CD4-positive, alpha-beta T cell treated with Interleukin-6 for 4 hours (primary cell): ENCODE results near the gene SRRM3.
"Not testable (repeated sequence)": the region's sequence is repeated elsewhere in the genome, so short reads cannot be mapped to it uniquely, and the experiment has no call there.

ENCODE experiments used
- DNase-seq: peaks from one replicate; pipeline ENCODE4 v3.0.0-alpha.2; 2020; ENCODE audit warnings: mixed read lengths

The SRRM3 gene

GRCh38 chr7:76231071-76231470 is 29.4 kb downstream of the SRRM3 start:
- no peak for DNase-seq

- no peak for DNase-seq
Observed at GRCh38 chr7:76231583-76231982, 29.9 kb downstream of the SRRM3 start.

GRCh38 chr7:76232698-76233097 is 31.0 kb downstream of the SRRM3 start:
- no peak for DNase-seq

- DNase-seq: no peak
Observed at GRCh38 chr7:76233538-76234281, 32.0 kb downstream of the SRRM3 start.

GRCh38 chr7:76234282-76234584 is 32.5 kb downstream of the SRRM3 start:
- DNase-seq: no peak

GRCh38 chr7:76234931-76235441 is 33.3 kb downstream of the SRRM3 start:
- DNase-seq: peak; percentile 71

- no peak for DNase-seq
Observed at GRCh38 chr7:76236224-76236623, 34.5 kb downstream of the SRRM3 start.

- no peak for DNase-seq
Observed at GRCh38 chr7:76238326-76238725, 36.6 kb downstream of the SRRM3 start.

- no peak for DNase-seq
Observed at GRCh38 chr7:76241141-76241540, 39.4 kb downstream of the SRRM3 start.

GRCh38 chr7:76242517-76243063 is 40.9 kb downstream of the SRRM3 start:
- DNase-seq: not testable (repeated sequence)

GRCh38 chr7:76244781-76245391 is 43.2 kb downstream of the SRRM3 start:
- DNase-seq: no peak

- no peak for DNase-seq
Observed at GRCh38 chr7:76246804-76247389, 45.2 kb downstream of the SRRM3 start.

GRCh38 chr7:76247938-76248337 is 46.2 kb downstream of the SRRM3 start:
- no peak for DNase-seq

GRCh38 chr7:76252021-76252420 is 50.3 kb downstream of the SRRM3 start:
- DNase-seq: no peak

- no peak for DNase-seq
Observed at GRCh38 chr7:76254781-76255180, 53.1 kb downstream of the SRRM3 start.

- DNase-seq: no peak
Observed at GRCh38 chr7:76257973-76258372, 56.3 kb downstream of the SRRM3 start.

GRCh38 chr7:76259124-76260093 is 57.7 kb downstream of the SRRM3 start:
- DNase-seq: no peak

GRCh38 chr7:76260171-76260703 is 58.5 kb downstream of the SRRM3 start:
- peak; percentile 36 for DNase-seq

- no peak for DNase-seq
Observed at GRCh38 chr7:76261329-76261728, 59.6 kb downstream of the SRRM3 start.

- no peak for DNase-seq
Observed at GRCh38 chr7:76261931-76262330, 60.2 kb downstream of the SRRM3 start.

GRCh38 chr7:76262683-76263402 is 61.1 kb downstream of the SRRM3 start:
- DNase-seq: peak; percentile 29

- no peak for DNase-seq
Observed at GRCh38 chr7:76265299-76265698, 63.6 kb downstream of the SRRM3 start.
